HEK293 (cell line): ENCODE data around the gene IFI30.

Source experiments
- GLIS2 ChIP-seq: fragments of 450-650 bp; formaldehyde crosslinking; IDR thresholded peaks from 2 replicates; pipeline ENCODE4 v1.5.1; 2016; ENCODE audit warnings: missing biosample characterization, missing genetic modification characterization
- ZBTB20 ChIP-seq: fragments of 450-650 bp; formaldehyde crosslinking; IDR thresholded peaks from 2 replicates; pipeline ENCODE4 v1.5.1; 2016; ENCODE audit warnings: missing biosample characterization, missing genetic modification characterization
- ZNF184 ChIP-seq: fragments of 450-650 bp; IDR thresholded peaks from 2 replicates; pipeline ENCODE4 v1.5.1; 2018; ENCODE audit warnings: missing biosample characterization, mild to moderate bottlenecking, missing genetic modification characterization
- ZNF202 ChIP-seq: fragments of 450-650 bp; formaldehyde crosslinking; IDR thresholded peaks from 2 replicates; pipeline ENCODE4 v1.5.1; 2016; ENCODE audit warnings: missing biosample characterization, missing genetic modification characterization, borderline replicate concordance
- ZNF354C ChIP-seq: fragments of 450-650 bp; formaldehyde crosslinking; IDR thresholded peaks from 2 replicates; pipeline ENCODE4 v1.5.1; 2016; ENCODE audit warnings: missing biosample characterization, missing genetic modification characterization, low read depth, borderline replicate concordance
- ZNF473 ChIP-seq: fragments of 450-650 bp; formaldehyde crosslinking; IDR thresholded peaks from 2 replicates; pipeline ENCODE4 v1.5.1; 2017; ENCODE audit warnings: missing biosample characterization, missing genetic modification characterization
- ZNF585B ChIP-seq: fragments of 450-650 bp; formaldehyde crosslinking; IDR thresholded peaks from 2 replicates; pipeline ENCODE4 v1.5.1; 2016; ENCODE audit warnings: missing biosample characterization, missing genetic modification characterization
- ZNF610 ChIP-seq: fragments of 450-650 bp; formaldehyde crosslinking; IDR thresholded peaks from 2 replicates; pipeline ENCODE4 v1.5.1; 2016; ENCODE audit warnings: missing biosample characterization, missing genetic modification characterization, borderline replicate concordance
- ZNF747 ChIP-seq: fragments of 450-650 bp; formaldehyde crosslinking; IDR thresholded peaks from 2 replicates; pipeline ENCODE4 v1.5.1; 2016; ENCODE audit warnings: missing biosample characterization, missing genetic modification characterization
- ZNF830 ChIP-seq: fragments of 450-650 bp; IDR thresholded peaks from 2 replicates; pipeline ENCODE4 v1.5.0; 2018; ENCODE audit warnings: missing biosample characterization, missing genetic modification characterization, low read depth, mild to moderate bottlenecking, moderate library complexity
- ZNF843 ChIP-seq: fragments of 450-650 bp; formaldehyde crosslinking; IDR thresholded peaks from 2 replicates; pipeline ENCODE4 v1.5.1; 2016; ENCODE audit warnings: missing biosample characterization, missing genetic modification characterization
- TF ChIP-seq, protein P1 (sequence below): fragments of 450-650 bp; formaldehyde crosslinking; IDR thresholded peaks from 2 replicates; pipeline ENCODE4 v1.5.1; 2017; ENCODE audit warnings: missing biosample characterization, missing genetic modification characterization
- TF ChIP-seq, protein P2 (sequence below): fragments of 450-650 bp; formaldehyde crosslinking; IDR thresholded peaks from 2 replicates; pipeline ENCODE4 v1.5.1; 2016; ENCODE audit warnings: missing biosample characterization, missing genetic modification characterization, low read depth
- TF ChIP-seq, protein P3 (sequence below): fragments of 450-650 bp; formaldehyde crosslinking; IDR thresholded peaks from 2 replicates; pipeline ENCODE4 v1.5.1; 2016; ENCODE audit warnings: missing biosample characterization, missing genetic modification characterization
- TF ChIP-seq, protein P4 (sequence below): fragments of 450-650 bp; formaldehyde crosslinking; IDR thresholded peaks from 2 replicates; pipeline ENCODE4 v1.5.1; 2016; ENCODE audit warnings: missing biosample characterization, missing genetic modification characterization, borderline replicate concordance
- TF ChIP-seq, protein P5 (sequence below): sonication (generic); formaldehyde crosslinking; IDR thresholded peaks from 2 replicates; pipeline ENCODE4 v1.8.1; 2022; ENCODE audit warnings: mild to moderate bottlenecking, moderate library complexity, missing genetic modification reagents
- TF ChIP-seq, protein P6 (sequence below): fragments of 450-650 bp; formaldehyde crosslinking; IDR thresholded peaks from 2 replicates; pipeline ENCODE4 v1.5.1; 2016; ENCODE audit warnings: missing biosample characterization, missing genetic modification characterization
- TF ChIP-seq, protein P7 (sequence below): fragments of 450-650 bp; formaldehyde crosslinking; IDR thresholded peaks from 2 replicates; pipeline ENCODE4 v1.5.1; 2016; ENCODE audit warnings: missing biosample characterization, missing genetic modification characterization

IFI30 gene

DNA sequence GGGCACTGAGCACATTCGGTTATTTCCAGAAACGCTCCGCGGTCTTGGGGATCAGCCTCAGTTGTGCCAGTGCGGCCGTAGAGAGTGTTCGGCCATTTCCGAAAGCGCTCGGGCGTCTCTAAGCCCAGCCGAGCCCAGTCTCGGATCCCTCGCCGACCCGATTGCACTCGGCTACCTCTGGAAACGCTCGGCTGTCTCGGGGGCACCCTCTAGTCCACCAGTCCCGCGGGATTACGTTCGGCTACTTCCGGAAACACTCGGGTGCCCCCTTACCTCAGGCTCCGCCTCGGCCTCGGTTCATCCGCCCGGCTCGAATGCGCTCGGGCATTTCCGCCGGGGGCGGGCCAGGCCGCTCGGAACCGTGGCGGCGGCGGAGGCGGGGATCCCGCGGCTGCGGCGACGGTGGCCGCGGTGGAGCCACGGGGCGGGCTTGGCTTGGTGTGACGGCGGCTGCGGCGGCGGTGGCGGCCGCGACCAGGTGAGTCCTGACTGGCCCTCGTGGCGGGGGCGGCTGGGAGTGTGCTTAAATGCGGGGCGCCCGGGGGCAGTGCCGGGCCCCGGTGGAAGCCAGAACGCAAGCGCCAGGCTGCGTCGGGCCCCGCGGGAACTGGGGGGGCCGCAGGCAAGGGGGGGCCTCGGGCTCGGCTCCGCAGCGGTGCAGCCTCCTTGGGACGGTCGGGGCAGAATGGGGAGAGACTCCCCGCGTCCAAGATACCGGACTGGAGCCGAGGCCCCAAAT, 20.6 kb upstream of the IFI30 start, which contains the start of gene PIK3R2 (continued):
- 0 out of 2 replicates have a peak, but pooled peaks have one; percentile 54 for TF ChIP-seq ZNF610 (tag by site-specific recombination)
- TF ChIP-seq ZNF585B: no peak
- peak; percentile 91; the same call in 1 of the 2 replicates for TF ChIP-seq GLIS2 (tag by site-specific recombination)
- TF ChIP-seq, protein P1, sequence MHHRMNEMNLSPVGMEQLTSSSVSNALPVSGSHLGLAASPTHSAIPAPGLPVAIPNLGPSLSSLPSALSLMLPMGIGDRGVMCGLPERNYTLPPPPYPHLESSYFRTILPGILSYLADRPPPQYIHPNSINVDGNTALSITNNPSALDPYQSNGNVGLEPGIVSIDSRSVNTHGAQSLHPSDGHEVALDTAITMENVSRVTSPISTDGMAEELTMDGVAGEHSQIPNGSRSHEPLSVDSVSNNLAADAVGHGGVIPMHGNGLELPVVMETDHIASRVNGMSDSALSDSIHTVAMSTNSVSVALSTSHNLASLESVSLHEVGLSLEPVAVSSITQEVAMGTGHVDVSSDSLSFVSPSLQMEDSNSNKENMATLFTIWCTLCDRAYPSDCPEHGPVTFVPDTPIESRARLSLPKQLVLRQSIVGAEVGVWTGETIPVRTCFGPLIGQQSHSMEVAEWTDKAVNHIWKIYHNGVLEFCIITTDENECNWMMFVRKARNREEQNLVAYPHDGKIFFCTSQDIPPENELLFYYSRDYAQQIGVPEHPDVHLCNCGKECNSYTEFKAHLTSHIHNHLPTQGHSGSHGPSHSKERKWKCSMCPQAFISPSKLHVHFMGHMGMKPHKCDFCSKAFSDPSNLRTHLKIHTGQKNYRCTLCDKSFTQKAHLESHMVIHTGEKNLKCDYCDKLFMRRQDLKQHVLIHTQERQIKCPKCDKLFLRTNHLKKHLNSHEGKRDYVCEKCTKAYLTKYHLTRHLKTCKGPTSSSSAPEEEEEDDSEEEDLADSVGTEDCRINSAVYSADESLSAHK (tag by site-specific recombination): no peak
- 0 out of 2 replicates have a peak, but pooled peaks have one; percentile 61 for TF ChIP-seq ZBTB20
- TF ChIP-seq, protein P2, sequence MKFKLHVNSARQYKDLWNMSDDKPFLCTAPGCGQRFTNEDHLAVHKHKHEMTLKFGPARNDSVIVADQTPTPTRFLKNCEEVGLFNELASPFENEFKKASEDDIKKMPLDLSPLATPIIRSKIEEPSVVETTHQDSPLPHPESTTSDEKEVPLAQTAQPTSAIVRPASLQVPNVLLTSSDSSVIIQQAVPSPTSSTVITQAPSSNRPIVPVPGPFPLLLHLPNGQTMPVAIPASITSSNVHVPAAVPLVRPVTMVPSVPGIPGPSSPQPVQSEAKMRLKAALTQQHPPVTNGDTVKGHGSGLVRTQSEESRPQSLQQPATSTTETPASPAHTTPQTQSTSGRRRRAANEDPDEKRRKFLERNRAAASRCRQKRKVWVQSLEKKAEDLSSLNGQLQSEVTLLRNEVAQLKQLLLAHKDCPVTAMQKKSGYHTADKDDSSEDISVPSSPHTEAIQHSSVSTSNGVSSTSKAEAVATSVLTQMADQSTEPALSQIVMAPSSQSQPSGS (tag by site-specific recombination): no peak
- TF ChIP-seq ZNF747 (tag by site-specific recombination): no peak
- TF ChIP-seq, protein P3, sequence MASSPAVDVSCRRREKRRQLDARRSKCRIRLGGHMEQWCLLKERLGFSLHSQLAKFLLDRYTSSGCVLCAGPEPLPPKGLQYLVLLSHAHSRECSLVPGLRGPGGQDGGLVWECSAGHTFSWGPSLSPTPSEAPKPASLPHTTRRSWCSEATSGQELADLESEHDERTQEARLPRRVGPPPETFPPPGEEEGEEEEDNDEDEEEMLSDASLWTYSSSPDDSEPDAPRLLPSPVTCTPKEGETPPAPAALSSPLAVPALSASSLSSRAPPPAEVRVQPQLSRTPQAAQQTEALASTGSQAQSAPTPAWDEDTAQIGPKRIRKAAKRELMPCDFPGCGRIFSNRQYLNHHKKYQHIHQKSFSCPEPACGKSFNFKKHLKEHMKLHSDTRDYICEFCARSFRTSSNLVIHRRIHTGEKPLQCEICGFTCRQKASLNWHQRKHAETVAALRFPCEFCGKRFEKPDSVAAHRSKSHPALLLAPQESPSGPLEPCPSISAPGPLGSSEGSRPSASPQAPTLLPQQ: 0 out of 2 replicates have a peak, but pooled peaks have one; percentile 30
- TF ChIP-seq, protein P4, sequence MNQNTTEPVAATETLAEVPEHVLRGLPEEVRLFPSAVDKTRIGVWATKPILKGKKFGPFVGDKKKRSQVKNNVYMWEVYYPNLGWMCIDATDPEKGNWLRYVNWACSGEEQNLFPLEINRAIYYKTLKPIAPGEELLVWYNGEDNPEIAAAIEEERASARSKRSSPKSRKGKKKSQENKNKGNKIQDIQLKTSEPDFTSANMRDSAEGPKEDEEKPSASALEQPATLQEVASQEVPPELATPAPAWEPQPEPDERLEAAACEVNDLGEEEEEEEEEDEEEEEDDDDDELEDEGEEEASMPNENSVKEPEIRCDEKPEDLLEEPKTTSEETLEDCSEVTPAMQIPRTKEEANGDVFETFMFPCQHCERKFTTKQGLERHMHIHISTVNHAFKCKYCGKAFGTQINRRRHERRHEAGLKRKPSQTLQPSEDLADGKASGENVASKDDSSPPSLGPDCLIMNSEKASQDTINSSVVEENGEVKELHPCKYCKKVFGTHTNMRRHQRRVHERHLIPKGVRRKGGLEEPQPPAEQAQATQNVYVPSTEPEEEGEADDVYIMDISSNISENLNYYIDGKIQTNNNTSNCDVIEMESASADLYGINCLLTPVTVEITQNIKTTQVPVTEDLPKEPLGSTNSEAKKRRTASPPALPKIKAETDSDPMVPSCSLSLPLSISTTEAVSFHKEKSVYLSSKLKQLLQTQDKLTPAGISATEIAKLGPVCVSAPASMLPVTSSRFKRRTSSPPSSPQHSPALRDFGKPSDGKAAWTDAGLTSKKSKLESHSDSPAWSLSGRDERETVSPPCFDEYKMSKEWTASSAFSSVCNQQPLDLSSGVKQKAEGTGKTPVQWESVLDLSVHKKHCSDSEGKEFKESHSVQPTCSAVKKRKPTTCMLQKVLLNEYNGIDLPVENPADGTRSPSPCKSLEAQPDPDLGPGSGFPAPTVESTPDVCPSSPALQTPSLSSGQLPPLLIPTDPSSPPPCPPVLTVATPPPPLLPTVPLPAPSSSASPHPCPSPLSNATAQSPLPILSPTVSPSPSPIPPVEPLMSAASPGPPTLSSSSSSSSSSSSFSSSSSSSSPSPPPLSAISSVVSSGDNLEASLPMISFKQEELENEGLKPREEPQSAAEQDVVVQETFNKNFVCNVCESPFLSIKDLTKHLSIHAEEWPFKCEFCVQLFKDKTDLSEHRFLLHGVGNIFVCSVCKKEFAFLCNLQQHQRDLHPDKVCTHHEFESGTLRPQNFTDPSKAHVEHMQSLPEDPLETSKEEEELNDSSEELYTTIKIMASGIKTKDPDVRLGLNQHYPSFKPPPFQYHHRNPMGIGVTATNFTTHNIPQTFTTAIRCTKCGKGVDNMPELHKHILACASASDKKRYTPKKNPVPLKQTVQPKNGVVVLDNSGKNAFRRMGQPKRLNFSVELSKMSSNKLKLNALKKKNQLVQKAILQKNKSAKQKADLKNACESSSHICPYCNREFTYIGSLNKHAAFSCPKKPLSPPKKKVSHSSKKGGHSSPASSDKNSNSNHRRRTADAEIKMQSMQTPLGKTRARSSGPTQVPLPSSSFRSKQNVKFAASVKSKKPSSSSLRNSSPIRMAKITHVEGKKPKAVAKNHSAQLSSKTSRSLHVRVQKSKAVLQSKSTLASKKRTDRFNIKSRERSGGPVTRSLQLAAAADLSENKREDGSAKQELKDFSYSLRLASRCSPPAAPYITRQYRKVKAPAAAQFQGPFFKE (tag by site-specific recombination): no peak
- TF ChIP-seq, protein P5, sequence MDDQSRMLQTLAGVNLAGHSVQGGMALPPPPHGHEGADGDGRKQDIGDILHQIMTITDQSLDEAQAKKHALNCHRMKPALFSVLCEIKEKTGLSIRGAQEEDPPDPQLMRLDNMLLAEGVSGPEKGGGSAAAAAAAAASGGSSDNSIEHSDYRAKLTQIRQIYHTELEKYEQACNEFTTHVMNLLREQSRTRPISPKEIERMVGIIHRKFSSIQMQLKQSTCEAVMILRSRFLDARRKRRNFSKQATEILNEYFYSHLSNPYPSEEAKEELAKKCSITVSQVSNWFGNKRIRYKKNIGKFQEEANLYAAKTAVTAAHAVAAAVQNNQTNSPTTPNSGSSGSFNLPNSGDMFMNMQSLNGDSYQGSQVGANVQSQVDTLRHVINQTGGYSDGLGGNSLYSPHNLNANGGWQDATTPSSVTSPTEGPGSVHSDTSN (CRISPR knock-in tag): peak; percentile 50; the same call in 1 of the 2 replicates
- TF ChIP-seq ZNF202 (tag by site-specific recombination): no peak
- 0 out of 2 replicates have a peak, but pooled peaks have one; percentile 51 for TF ChIP-seq ZNF184 (tag by site-specific recombination)
- TF ChIP-seq, protein P6, sequence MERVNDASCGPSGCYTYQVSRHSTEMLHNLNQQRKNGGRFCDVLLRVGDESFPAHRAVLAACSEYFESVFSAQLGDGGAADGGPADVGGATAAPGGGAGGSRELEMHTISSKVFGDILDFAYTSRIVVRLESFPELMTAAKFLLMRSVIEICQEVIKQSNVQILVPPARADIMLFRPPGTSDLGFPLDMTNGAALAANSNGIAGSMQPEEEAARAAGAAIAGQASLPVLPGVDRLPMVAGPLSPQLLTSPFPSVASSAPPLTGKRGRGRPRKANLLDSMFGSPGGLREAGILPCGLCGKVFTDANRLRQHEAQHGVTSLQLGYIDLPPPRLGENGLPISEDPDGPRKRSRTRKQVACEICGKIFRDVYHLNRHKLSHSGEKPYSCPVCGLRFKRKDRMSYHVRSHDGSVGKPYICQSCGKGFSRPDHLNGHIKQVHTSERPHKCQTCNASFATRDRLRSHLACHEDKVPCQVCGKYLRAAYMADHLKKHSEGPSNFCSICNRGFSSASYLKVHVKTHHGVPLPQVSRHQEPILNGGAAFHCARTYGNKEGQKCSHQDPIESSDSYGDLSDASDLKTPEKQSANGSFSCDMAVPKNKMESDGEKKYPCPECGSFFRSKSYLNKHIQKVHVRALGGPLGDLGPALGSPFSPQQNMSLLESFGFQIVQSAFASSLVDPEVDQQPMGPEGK (tag by site-specific recombination): peak; percentile 91; the same call in 1 of the 2 replicates
- no peak for TF ChIP-seq ZNF473 (tag by site-specific recombination)
- no peak for TF ChIP-seq ZNF830 (tag by site-specific recombination)
- 0 out of 2 replicates have a peak, but pooled peaks have one; percentile 18 for TF ChIP-seq ZNF843 (tag by site-specific recombination)
- no peak for TF ChIP-seq ZNF354C
- TF ChIP-seq, protein P7, sequence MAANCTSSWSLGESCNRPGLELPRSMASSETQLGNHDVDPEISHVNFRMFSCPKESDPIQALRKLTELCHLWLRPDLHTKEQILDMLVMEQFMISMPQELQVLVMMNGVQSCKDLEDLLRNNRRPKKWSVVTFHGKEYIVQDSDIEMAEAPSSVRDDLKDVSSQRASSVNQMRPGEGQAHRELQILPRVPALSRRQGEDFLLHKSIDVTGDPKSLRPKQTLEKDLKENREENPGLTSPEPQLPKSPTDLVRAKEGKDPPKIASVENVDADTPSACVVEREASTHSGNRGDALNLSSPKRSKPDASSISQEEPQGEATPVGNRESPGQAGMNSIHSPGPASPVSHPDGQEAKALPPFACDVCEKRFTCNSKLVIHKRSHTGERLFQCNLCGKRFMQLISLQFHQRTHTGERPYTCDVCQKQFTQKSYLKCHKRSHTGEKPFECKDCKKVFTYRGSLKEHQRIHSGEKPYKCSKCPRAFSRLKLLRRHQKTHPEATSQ: 0 out of 2 replicates have a peak, but pooled peaks have one; percentile 31
